DND-41 (cell line): ENCODE measurements around the gene CCDC174.
A peak's percentile ranks its signal among the peaks of the same experiment; 100 is the strongest.
"Not testable (repeated sequence)": the region's sequence is repeated elsewhere in the genome, so short reads cannot be mapped to it uniquely, and the experiment has no call there.

Source experiments
- ATAC-seq: fragments of 200-7000 bp; cut with Tn5 transposase; 3 replicates; pipeline ENCODE4 v1.9.1; 2021; ENCODE audit warnings: low read depth; ENCODE audit not compliant: insufficient read depth
- DNase-seq: peaks from one replicate; pipeline ENCODE4 v3.0.0-alpha.2; 2020
- H2AFZ ChIP-seq: 2 replicates; pipeline ENCODE4 v1.6.0; 2012; ENCODE audit warnings: low read depth, low read length
- H3K27ac ChIP-seq: 2 replicates; pipeline ENCODE4 v1.5.1; 2012; ENCODE audit warnings: low read length, inconsistent platforms
- H3K27me3 ChIP-seq: fragments of 200-600 bp; sonication (generic); 2 replicates; pipeline ENCODE4 v1.6.0; 2012; ENCODE audit warnings: low read length, mild to moderate bottlenecking, inconsistent platforms; ENCODE audit not compliant: insufficient read depth, poor library complexity
- H3K36me3 ChIP-seq: 2 replicates; pipeline ENCODE4 v1.5.1; 2012; ENCODE audit warnings: low read length, inconsistent platforms; ENCODE audit not compliant: insufficient read depth
- H3K4me1 ChIP-seq: 2 replicates; pipeline ENCODE4 v1.5.1; 2012; ENCODE audit warnings: mild to moderate bottlenecking, low read length; ENCODE audit not compliant: insufficient read depth
- H3K4me2 ChIP-seq: 2 replicates; pipeline ENCODE4 v1.6.0; 2012; ENCODE audit warnings: mild to moderate bottlenecking, moderate library complexity, low read length, inconsistent platforms; ENCODE audit not compliant: insufficient read depth
- H3K4me3 ChIP-seq, 2 experiments: fragments of 200-600 bp in 1 of 2; shearing (Covaris generic) in 1 of 2; 2 replicates each; pipeline ENCODE4 v1.5.1; 2012 to 2016; ENCODE audit warnings: inconsistent platforms in 2 of 2, low read length in 2 of 2, mild to moderate bottlenecking in 2 of 2, low read depth in 1 of 2, moderate library complexity in 1 of 2
- H3K79me2 ChIP-seq: 2 replicates; pipeline ENCODE4 v1.6.0; 2012; ENCODE audit warnings: low read length, inconsistent platforms; ENCODE audit not compliant: insufficient read depth
- H3K9ac ChIP-seq: 2 replicates; pipeline ENCODE4 v1.6.0; 2012; ENCODE audit warnings: low read depth, mild to moderate bottlenecking, inconsistent platforms, low read length, moderate library complexity
- H3K9me3 ChIP-seq: 2 replicates; pipeline ENCODE4 v1.5.1; 2012; ENCODE audit warnings: low read length, moderate library complexity, mild to moderate bottlenecking, inconsistent platforms; ENCODE audit not compliant: insufficient read depth, severe bottlenecking
- H4K20me1 ChIP-seq: 2 replicates; pipeline ENCODE4 v1.6.0; 2012; ENCODE audit warnings: low read length; ENCODE audit not compliant: insufficient read depth
- EZH2 ChIP-seq: IDR thresholded peaks from 3 replicates; pipeline ENCODE4 v1.6.1; 2012; ENCODE audit warnings: borderline replicate concordance, low read depth, mild to moderate bottlenecking, moderate library complexity, low read length, inconsistent platforms; ENCODE audit not compliant: severe bottlenecking
- TF ChIP-seq, protein P1 (sequence below): IDR thresholded peaks from 2 replicates; pipeline ENCODE4 v1.5.1; 2012; ENCODE audit warnings: borderline replicate concordance, low read length, moderate library complexity, mild to moderate bottlenecking; ENCODE audit not compliant: poor library complexity, severe bottlenecking; ENCODE audit errors: extremely low read depth

Gene CCDC174

GRCh38 chr3:14649466-14649865 is 2.1 kb upstream of the CCDC174 start:
- Histone ChIP-seq H3K4me3 (no peak overlapping the region), H3K4me2 (no peak overlapping the region), H3K36me3 (peaks cover 4% of the 10 kb centered on the region), H2AFZ (no peak overlapping the region), H3K9me3 (no peaks in the 10 kb centered on the region), H3K79me2 (peaks cover 29% of the 10 kb centered on the region), H3K27ac (no peak overlapping the region), H3K4me1 (peaks cover 34% of the 10 kb centered on the region), H3K9ac (no peak overlapping the region), H4K20me1 (no peaks in the 10 kb centered on the region), H3K27me3 (no peaks in the 10 kb centered on the region)
- DNase-seq (no peak), ATAC-seq (no peak)
- TF ChIP-seq, protein P1, sequence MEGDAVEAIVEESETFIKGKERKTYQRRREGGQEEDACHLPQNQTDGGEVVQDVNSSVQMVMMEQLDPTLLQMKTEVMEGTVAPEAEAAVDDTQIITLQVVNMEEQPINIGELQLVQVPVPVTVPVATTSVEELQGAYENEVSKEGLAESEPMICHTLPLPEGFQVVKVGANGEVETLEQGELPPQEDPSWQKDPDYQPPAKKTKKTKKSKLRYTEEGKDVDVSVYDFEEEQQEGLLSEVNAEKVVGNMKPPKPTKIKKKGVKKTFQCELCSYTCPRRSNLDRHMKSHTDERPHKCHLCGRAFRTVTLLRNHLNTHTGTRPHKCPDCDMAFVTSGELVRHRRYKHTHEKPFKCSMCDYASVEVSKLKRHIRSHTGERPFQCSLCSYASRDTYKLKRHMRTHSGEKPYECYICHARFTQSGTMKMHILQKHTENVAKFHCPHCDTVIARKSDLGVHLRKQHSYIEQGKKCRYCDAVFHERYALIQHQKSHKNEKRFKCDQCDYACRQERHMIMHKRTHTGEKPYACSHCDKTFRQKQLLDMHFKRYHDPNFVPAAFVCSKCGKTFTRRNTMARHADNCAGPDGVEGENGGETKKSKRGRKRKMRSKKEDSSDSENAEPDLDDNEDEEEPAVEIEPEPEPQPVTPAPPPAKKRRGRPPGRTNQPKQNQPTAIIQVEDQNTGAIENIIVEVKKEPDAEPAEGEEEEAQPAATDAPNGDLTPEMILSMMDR: no peak
- TF ChIP-seq EZH2: no peak

GRCh38 chr3:14650193-14650592 is 1.4 kb upstream of the CCDC174 start:
- Histone ChIP-seq H3K9me3 (no peaks in the 10 kb centered on the region), H2AFZ (no peak overlapping the region), H3K27me3 (no peaks in the 10 kb centered on the region), H4K20me1 (no peaks in the 10 kb centered on the region), H3K4me1 (peaks cover 34% of the 10 kb centered on the region), H3K4me3 (peak overlapping the region in 1 of 2 experiments; percentile 90; a peak in 2 of 4 replicates), H3K27ac (no peak overlapping the region), H3K4me2 (peak overlapping the region; percentile 77), H3K9ac (0 out of 2 replicates have a peak overlapping the region, but pooled peaks have one; percentile 91), H3K36me3 (peaks cover 10% of the 10 kb centered on the region), H3K79me2 (peaks cover 34% of the 10 kb centered on the region)
- DNase-seq: no peak
- no peak for ATAC-seq
- TF ChIP-seq, protein P1: no peak
- TF ChIP-seq EZH2: no peak

- Histone ChIP-seq H3K4me3 (peak overlapping the region; percentile 88 to 90), H2AFZ (peak overlapping the region; percentile 97), H3K36me3 (peaks cover 33% of the 10 kb centered on the region), H3K4me1 (peaks cover 34% of the 10 kb centered on the region), H3K27ac (peak overlapping the region; percentile 96), H3K9ac (peak overlapping the region; percentile 91), H3K4me2 (peak overlapping the region; percentile 77), H3K79me2 (peaks cover 45% of the 10 kb centered on the region)
- DNase-seq, H3K9me3 ChIP-seq, ATAC-seq, H4K20me1 ChIP-seq, H3K27me3 ChIP-seq: not testable (repeated sequence)
Observed at GRCh38 chr3:14652360-14652907, 872 bp downstream of the CCDC174 start.

DNA sequence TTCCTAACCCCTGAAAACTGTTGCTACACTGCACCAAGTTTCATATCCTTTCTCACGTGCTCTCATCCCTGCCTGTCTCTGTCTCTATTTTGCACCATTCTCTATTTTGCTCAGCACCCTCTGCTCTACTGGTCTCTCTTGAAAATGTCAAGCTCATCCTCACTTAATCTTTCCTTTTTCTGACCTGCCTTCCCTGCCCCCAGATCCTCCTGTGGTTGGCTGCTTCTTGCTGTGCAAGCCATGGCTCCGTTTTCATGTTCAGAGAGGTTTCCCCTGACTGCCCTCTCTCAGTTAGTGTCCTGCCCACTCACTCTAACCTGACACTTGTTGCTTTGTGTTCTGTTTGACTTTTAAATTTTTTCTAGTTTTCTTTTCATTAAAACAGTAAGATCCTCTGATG is 6.0 kb downstream of the CCDC174 start:
- no peak overlapping the region for H3K9ac ChIP-seq
- H2AFZ ChIP-seq: no peak overlapping the region
- no peak overlapping the region for H3K4me2 ChIP-seq
- peaks cover 84% of the 10 kb centered on the region for H3K36me3 ChIP-seq
- TF ChIP-seq, protein P1: no peak
- no peak for TF ChIP-seq EZH2
- no peaks in the 10 kb centered on the region for H3K9me3 ChIP-seq
- no peak for ATAC-seq
- H4K20me1 ChIP-seq: no peaks in the 10 kb centered on the region; the same call in 1 of the 2 replicates
- no peak overlapping the region for H3K4me3 ChIP-seq
- no peak overlapping the region for H3K27ac ChIP-seq
- peaks cover 34% of the 10 kb centered on the region for H3K79me2 ChIP-seq
- H3K4me1 ChIP-seq: peaks cover 18% of the 10 kb centered on the region
- H3K27me3 ChIP-seq: no peaks in the 10 kb centered on the region
- DNase-seq: no peak
